HFFc6 (cell line): Measurements from ENCODE around the gene S100A4. TPM values are rescaled to one million over a fixed set of nuclear protein-coding genes. Genes with fewer than 3 reads are reported as not detected.
A peak's percentile ranks its signal among the peaks of the same experiment; 100 is the strongest.

Experiments
- DNase-seq: peaks from one replicate; pipeline ENCODE4 v3.0.0-alpha.2; 2018
- H3K27ac Mint-ChIP-seq: 2 replicates; pipeline ENCODE4 v1.8.0; 2020; ENCODE audit warnings: mild to moderate bottlenecking, mixed read lengths
- H3K27me3 Mint-ChIP-seq: 2 replicates; pipeline ENCODE4 v1.8.0; 2021; ENCODE audit warnings: mild to moderate bottlenecking, moderate library complexity, mixed read lengths; ENCODE audit not compliant: insufficient read depth
- H3K36me3 Mint-ChIP-seq: 2 replicates; pipeline ENCODE4 v1.8.0; 2021; ENCODE audit warnings: low read depth, mixed read lengths
- H3K4me1 Mint-ChIP-seq: 2 replicates; pipeline ENCODE4 v1.8.0; 2020; ENCODE audit warnings: low read depth, mixed read lengths
- H3K4me3 Mint-ChIP-seq: 2 replicates; pipeline ENCODE4 v1.8.0; 2020; ENCODE audit warnings: mild to moderate bottlenecking, moderate library complexity, mixed read lengths
- H3K9me3 Mint-ChIP-seq: 2 replicates; pipeline ENCODE4 v1.8.0; 2020; ENCODE audit warnings: mild to moderate bottlenecking, mixed read lengths
- total RNA-seq, 6 experiments: library from RNA; stranded (reverse); fragmentation: NEBNext Ultra II Directional; extraction: Animal tissue kit (Norgen Biotek cat#: 25700); gene quantifications; 2 replicates in 1 of 6; 3 replicates in 5 of 6; pipeline ENCODE4 v1.2.3, GENCODE V29; 2021
- TF ChIP-seq, protein P1 (sequence below): fragments of 200-600 bp; sonication (generic); IDR thresholded peaks from 2 replicates; pipeline ENCODE4 v1.5.0; 2021; ENCODE audit warnings: antibody characterized with exemption, mild to moderate bottlenecking

The S100A4 gene
- total RNA-seq, 6 experiments from 2014 or later, result 394 to 846 (median 814) TPM

DNA sequence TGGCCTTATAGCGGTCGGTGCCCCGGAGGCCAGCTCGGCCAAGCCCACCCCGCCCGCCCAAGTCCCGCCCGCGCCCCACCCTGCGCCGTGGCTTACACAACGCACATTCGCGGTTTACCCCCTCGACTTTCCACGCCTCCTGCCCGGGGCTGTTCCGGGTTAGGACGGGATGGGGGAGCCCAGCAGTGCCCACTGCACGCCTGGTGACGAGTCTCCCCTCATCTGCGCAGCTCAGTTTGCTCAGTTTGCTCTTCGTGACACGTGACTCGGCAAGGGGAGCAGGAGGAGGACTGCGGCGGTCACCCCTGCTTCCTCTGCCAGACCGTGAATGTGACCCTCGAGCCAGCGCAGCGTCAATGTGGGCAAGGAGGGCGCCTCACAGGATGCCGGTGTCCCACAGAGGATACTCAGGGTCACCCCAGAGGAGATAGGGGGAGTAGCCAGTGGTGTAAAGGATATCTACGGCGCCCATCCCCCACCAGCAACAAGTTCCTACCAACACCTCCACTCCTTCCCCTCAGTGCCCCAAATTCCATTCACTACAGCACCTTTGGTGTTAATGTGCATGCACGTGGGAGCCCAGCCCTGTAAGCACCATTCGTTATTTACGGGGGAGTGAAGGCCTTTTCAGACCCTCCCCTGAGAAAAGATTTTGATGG, 9.5 kb downstream of the S100A4 start:
- Mint-ChIP-seq H3K4me1 (peaks cover 88% of the 10 kb centered on the region), H3K36me3 (peaks cover 19% of the 10 kb centered on the region), H3K4me3 (peak overlapping the region; percentile 97), H3K27ac (peak overlapping the region; percentile 97), H3K9me3 (no peaks in the 10 kb centered on the region), H3K27me3 (peaks cover 14% of the 10 kb centered on the region)
- peak; percentile 94 for DNase-seq
- TF ChIP-seq, protein P1, sequence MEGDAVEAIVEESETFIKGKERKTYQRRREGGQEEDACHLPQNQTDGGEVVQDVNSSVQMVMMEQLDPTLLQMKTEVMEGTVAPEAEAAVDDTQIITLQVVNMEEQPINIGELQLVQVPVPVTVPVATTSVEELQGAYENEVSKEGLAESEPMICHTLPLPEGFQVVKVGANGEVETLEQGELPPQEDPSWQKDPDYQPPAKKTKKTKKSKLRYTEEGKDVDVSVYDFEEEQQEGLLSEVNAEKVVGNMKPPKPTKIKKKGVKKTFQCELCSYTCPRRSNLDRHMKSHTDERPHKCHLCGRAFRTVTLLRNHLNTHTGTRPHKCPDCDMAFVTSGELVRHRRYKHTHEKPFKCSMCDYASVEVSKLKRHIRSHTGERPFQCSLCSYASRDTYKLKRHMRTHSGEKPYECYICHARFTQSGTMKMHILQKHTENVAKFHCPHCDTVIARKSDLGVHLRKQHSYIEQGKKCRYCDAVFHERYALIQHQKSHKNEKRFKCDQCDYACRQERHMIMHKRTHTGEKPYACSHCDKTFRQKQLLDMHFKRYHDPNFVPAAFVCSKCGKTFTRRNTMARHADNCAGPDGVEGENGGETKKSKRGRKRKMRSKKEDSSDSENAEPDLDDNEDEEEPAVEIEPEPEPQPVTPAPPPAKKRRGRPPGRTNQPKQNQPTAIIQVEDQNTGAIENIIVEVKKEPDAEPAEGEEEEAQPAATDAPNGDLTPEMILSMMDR, result no peak

DNA sequence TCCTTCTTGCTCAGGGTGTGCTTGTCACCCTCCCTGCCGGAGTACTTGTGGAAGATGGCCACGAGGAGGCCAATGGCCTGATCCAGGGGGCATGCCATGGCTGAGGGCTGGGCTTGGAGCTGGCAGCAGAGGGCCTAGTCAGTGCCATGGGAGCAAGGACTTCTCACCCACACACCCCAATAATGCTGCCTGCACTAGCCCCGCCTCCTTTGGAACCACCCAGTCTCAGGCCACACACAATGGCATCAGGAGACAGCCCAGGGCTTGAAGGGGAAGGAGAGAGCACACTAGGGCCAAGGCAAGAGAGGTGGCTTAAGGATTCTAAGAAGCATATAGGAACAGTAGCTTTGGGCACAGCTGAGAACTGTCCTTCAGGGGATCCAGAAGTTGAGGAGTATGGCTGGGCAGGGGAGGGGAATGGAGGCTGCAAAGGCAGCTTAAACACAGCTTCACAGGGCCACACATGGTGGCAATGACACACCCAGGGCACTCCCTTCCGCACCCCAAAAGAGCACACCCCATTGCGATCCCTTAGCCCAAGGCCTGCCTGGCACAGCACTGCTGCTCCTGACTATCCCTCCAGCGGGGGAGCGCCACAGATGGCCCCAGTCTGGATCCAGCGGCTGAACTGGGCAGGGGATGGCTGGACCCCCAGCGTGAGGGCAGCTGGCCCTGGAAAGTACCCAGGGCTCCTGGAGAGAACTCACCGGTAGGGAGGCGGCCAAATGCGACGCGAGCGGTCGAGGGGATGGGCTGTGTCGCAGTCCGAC, 10.2 kb downstream of the S100A4 start, which contains the start of gene S100A6:
Gene S100A6, minus strand, starts transcription at position 750 of the 770 bp plus-strand sequence. Its CDS starts 652 bp downstream, at position 98.
- Mint-ChIP-seq H3K27me3 (peaks cover 14% of the 10 kb centered on the region), H3K27ac (peak within 1 kb of the TSS; percentile 97), H3K4me3 (peak within 1 kb of the TSS; percentile 97), H3K4me1 (peaks cover 84% of the 10 kb centered on the region), H3K36me3 (peaks cover 19% of the 10 kb centered on the region), H3K9me3 (no peaks in the 10 kb centered on the region)
- TF ChIP-seq, protein P1, result peak; percentile 35
- DNase-seq, result peak; percentile 55

DNA sequence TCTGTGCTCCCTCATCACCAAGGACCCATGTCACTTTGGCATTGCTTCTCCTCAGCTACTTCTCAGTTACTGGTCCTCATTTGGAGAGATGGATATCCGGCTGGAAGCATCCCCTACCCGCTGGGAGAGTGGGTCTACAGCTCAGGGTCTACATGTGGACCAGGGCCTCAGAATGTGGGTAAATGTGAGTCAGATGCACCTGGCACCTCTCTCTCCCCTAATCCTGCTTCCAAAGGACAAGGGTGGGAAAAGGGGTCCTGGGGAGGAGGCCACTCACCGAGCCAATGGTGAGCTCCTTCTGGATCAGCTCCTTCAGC, 10.7 kb downstream of the S100A4 start:
- Mint-ChIP-seq H3K27me3 (peaks cover 14% of the 10 kb centered on the region), H3K4me1 (peaks cover 78% of the 10 kb centered on the region), H3K27ac (peak overlapping the region; percentile 97), H3K4me3 (peak overlapping the region; percentile 97), H3K36me3 (peaks cover 19% of the 10 kb centered on the region), H3K9me3 (no peaks in the 10 kb centered on the region)
- DNase-seq, result no peak
- TF ChIP-seq, protein P1, result no peak

DNA sequence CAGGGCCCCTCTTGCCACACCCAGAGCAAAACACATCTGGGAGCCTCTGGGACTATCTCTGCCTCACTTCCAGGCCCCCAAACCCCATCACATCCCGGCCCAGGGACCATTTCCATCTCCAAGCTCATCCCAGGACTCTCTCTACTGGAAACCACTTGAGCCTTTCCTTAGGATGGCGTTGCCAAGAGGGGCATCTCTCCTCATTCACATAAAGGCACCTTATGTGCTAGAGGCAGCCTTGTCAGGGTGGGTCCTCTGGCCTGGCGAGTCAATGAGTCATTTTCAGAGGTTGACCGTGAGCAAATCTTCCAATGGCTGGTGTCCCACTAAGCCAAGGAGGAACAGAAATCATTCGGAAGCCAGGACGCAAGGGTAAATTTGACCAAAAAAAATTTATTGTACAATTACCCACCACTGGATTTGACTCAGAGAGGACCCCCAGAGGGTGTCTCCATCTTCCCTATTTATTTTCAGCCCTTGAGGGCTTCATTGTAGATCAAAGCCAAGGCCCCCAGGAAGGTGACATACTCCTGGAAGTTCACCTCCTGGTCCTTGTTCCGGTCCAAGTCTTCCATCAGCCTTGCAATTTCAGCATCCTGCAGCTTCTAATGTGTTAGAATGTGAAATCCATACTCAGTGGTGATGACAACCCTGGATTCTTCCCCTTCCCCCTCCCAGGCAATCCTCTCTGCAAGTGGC, 11.2 kb downstream of the S100A4 start:
- H3K27me3 Mint-ChIP-seq, result peaks cover 14% of the 10 kb centered on the region
- H3K36me3 Mint-ChIP-seq, result peaks cover 19% of the 10 kb centered on the region
- DNase-seq, result peak; percentile 57
- no peaks in the 10 kb centered on the region for H3K9me3 Mint-ChIP-seq
- peaks cover 73% of the 10 kb centered on the region for H3K4me1 Mint-ChIP-seq
- TF ChIP-seq, protein P1, result no peak
- H3K4me3 Mint-ChIP-seq, result peak overlapping the region; percentile 97
- peak overlapping the region; percentile 97 for H3K27ac Mint-ChIP-seq

DNA sequence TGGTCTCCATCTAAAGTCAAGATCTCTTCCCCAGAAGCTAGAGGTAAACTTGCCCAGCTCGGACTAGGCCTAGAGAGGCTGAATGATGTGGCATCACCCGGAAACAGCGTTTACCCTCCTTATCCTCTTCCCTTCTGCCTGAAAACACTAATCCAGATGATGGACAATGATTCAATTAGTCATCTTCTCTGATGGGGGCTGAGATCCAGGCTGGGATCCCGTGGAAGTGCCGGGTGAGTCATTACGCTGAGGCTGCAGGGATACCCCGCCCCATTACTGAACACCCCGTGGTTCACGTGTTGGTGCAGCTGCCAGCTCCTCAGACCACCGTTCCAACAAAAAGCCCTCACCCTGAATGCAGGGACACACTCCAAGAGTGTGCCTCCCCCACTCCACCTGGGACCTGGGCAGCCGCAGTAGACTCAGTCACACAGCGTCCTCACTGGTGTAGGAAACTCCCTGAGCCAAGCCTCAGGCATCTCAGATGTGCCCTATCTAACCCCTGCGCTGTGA, 11.9 kb downstream of the S100A4 start:
- peak; percentile 92 for DNase-seq
- peak overlapping the region; percentile 97 for H3K27ac Mint-ChIP-seq
- H3K9me3 Mint-ChIP-seq, result no peaks in the 10 kb centered on the region
- H3K4me1 Mint-ChIP-seq, result peaks cover 68% of the 10 kb centered on the region
- TF ChIP-seq, protein P1, result no peak
- peaks cover 14% of the 10 kb centered on the region for H3K27me3 Mint-ChIP-seq
- H3K36me3 Mint-ChIP-seq, result peaks cover 19% of the 10 kb centered on the region
- peak overlapping the region; percentile 97 for H3K4me3 Mint-ChIP-seq
